Germinal center (tissue), 1 donor: Measurements from ENCODE around the gene ARHGAP6.

Experiments
- DNase-seq: peaks from one replicate; pipeline ENCODE4 v3.0.0; 2012; ENCODE audit warnings: mixed read lengths, low spot score

Gene ARHGAP6

DNA sequence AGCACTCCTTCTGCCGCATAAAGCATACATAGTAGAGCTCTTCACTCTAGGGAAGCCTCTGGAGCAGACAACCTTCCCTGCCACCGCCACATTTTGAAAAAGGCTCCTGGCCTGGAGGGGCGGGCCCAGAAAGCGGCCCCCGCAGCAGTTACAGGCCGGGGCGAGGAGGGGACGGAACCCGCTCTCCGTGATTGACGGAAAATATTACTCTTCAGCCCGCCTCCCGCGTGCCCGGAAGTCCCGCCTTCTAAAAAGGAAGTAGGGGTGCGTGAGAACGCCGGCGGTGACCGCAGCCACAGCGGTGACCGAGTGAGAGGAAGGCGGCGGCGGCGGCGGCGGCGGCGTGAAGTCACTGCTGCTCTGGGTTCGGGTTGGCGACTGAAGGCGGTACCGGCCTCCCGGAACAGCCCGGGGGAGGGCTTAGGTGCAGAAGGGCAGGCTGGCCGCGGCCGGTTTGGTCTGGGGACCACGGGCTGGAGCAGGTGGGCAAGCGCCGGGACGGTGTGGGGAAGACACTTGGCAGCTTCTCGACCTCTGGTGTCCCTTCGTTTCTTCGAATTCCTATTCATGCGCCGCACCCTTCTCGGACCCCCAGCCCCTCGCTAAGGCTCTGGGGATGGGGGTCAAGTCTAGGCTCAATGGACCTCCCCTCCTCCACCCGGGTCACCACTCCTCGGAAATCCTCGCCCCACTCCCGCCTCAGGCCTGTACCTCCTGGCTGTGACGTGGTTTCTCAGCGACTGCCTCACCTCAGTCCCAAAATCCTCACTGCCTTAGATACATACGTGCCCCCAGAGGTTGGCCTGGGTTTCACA, 554.5 kb downstream of the ARHGAP6 start, which contains the start of gene HCCS:
Gene HCCS, plus strand, starts transcription at position 296 of the 815 bp plus-strand sequence. CDS start 729 bp downstream, outside the sequence.
- peak; percentile 81 for DNase-seq

DNA sequence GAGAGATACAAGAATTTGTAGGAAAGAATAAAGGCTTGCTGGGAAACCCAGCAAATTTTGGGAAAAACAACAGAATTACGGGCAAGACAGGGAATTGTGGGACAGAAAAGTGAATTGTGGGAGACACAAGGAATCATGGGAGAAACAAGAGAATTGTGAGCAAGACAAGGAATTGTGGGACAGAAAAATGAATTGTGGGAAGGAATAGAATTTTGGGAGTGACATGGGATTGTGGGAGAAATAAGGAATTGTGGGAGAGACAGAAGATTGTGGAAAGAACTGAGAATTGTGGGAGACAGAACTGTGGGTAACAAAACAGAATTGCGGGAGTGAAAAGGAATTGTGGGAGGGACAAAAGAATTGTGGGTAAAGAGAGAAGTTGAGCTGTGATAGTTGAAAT, 555.8 kb downstream of the ARHGAP6 start:
- no peak for DNase-seq

DNA sequence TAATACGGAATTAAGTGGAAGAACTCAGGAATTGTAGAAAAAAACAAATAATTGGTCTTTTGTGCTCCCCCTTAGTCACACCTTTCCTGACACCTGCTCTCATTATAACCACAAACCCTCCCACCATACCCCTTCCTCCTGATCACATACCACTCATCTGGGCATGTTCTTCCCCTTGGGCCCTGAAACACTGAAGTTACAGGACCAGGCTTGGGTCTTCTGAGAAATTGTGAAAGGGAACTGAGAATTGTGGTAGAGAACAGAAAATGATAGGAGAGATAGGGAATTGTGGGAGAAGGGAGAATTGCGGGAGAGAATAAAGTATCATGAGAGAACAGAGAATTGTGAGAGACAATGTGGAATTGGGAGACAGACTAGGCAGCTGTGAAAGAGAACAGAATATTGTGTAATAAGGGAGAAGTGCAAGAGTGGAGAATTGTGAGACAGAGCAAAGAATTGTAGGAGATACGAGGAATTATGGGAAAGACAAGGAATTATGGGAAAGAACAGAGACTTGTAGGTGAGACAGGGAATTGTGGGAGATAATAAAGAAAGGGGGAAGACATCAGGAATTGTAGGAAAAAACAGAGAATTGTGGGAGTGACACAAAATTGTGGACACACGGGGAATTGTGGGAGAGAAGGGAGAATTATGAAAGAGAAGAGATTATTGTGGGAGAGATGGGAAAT, 557.3 kb downstream of the ARHGAP6 start:
- DNase-seq = no peak

DNA sequence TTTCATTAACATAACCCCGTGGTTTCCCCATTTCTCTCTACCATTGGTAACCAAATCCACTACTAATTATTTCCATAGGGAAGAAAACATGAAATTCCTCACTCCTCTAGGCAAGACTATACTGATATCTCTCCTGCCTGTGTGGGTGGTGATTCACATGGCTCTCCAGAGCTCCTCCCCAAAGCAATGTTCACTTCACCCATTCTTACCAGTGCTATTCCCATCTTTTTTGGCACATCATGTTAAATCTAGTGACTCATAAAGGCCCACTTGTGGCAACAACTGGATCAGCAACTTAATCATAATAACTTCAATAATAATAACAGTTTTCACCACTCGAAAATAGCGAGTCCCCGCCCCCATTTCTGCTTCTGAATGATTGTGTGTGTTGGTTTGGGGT, 560.6 kb downstream of the ARHGAP6 start:
- DNase-seq = no peak

DNA sequence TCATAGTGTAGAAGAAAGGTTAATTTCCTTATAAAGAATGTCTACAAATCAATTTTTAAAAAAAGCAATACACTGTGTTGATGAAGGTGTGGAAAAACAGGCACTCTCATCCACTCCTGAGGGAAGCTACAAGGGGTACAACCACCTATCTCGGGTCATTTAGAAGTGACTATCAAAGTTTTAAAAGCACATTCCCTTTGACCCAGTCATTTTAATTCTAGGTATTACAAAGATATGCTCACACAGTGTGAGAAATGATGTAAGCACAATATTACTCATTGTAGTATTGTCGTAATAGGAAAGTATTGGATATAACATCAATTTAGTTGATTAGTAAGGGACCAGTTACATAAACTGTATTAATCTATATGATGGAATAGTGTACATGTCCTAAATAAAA, 562.0 kb downstream of the ARHGAP6 start:
- DNase-seq = no peak

DNA sequence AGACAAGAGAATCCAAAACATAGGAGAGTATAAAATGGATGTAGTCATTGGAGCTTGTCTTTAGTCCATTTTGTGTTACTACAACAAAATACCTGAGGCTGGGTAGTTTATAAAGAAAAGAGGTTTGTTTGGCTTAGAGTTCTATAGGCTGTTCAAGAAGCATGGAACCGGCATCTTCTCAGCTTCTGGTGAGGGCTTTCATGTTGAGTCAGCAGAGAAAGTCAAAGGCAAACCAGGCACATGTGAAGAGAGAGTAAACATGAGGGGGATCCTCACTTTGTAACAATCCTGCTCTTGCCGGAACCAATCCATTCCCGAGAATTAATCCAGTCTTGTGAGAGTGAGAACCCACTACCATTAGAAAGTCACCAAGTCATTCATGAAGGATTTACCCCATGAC, 562.7 kb downstream of the ARHGAP6 start:
- DNase-seq = no peak

DNA sequence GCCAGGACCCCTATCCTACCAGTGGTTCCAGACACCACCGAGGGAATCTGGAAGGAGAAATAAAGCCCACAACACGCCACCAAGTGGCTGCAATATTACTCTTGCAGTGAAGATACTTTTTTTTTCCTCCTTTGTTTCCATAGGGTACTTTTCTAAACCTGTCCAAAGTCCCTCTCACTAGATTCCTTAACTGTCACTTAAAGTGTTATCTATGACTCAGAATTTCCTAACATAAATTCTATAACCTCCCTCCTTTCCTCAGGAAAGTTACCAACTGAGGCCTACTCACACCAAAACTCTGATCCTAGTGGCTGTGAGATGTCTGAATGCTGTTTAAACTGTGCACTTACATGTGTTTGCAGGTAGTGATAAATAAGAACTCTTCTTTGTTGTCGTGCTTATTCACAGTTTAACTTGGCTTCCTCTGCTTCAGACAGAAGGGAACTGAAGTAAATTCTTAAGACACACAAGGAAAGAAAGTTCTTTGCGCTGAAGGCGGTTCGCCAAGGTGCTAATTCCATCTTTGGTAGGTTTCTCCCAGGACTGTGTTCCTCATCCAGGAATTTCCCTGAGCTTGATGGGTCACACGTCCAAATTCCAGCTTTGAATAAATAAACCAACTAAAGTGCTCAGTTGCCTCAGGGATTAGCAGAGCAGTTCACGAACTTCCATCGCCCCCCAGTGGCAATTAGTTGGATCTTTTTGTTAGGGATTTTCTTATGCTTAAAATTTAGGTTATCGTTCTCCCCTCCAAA, 565.3 kb downstream of the ARHGAP6 start:
- no peak for DNase-seq

DNA sequence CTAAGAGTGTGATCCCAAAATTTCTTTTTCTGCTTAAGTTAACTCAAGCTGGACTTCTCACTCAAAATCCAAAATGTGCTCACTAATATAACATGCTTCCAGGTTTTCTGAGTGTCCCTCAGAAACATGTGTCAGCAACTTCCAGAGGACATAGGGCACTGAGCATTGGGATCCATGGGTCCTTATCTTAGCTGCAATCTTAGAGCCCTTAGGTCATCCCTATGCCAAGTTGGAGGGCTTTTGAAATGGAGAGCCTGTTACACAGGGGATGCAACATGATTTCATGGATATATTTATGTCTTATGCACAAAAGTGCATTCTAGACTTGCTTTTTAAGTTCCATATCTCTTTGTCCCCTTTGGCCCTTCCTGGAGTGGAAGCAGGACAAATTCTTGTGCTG, 566.3 kb downstream of the ARHGAP6 start:
- DNase-seq = no peak

DNA sequence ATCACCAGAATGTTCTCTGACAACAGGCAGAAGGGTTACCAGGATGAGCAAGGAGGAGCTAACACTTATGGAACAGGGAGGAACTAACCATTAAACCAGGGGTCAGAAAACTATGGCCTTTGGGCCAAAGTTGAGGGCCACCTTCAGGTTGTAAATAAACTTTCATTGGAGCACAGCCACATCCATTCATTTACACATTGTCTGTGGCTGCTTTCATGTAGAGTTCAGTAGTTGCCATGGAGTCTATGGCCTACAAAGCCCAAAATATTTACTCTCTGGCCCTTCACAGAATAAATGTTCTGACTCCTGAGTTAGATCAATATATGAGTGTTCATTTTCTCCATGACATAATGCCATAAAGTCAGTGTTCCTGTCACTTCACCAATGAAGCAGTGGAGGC, 567.8 kb downstream of the ARHGAP6 start:
- DNase-seq = no peak

DNA sequence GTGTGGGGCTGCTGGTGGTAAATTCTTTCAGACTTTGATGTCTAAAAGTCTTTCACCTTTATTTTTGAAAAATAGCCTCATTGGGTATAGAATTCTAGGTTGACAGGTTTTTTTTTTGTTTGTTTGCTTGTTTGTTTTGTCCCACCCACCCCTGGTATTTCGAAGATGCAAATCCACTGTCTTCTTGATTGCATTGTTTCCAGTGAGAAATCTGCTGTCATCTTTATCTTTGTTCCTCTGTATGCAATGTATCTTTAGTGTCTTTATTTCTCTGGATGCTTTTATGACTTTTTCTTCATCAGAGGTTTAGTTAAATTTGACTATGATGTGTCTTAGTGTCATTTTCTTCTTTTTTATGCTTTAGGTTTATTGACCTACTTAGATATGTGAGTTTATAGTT, 575.9 kb downstream of the ARHGAP6 start:
- no peak for DNase-seq
